D721Med (cell line): ENCODE data around the gene COL23A1.

ENCODE experiments used
- DNase-seq: peaks from one replicate; pipeline ENCODE4 v3.0.0; 2011; ENCODE audit warnings: low spot score; ENCODE audit not compliant: insufficient read length
- FAIRE-seq: peaks from 2 replicates; lab custom pipeline; 2011; peaks lifted over from hg19 to GRCh38; lab: Jason Lieb, UNC
- TF ChIP-seq, protein P1 (sequence below): IDR thresholded peaks from 2 replicates; pipeline ENCODE4 v1.5.1; 2012; ENCODE audit warnings: mild to moderate bottlenecking, control low read depth; ENCODE audit not compliant: insufficient read depth; ENCODE audit errors: missing control alignments

Gene COL23A1

GRCh38 chr5:178215280-178216002 lies 374.8 kb downstream of the COL23A1 start:
- TF ChIP-seq, protein P1, sequence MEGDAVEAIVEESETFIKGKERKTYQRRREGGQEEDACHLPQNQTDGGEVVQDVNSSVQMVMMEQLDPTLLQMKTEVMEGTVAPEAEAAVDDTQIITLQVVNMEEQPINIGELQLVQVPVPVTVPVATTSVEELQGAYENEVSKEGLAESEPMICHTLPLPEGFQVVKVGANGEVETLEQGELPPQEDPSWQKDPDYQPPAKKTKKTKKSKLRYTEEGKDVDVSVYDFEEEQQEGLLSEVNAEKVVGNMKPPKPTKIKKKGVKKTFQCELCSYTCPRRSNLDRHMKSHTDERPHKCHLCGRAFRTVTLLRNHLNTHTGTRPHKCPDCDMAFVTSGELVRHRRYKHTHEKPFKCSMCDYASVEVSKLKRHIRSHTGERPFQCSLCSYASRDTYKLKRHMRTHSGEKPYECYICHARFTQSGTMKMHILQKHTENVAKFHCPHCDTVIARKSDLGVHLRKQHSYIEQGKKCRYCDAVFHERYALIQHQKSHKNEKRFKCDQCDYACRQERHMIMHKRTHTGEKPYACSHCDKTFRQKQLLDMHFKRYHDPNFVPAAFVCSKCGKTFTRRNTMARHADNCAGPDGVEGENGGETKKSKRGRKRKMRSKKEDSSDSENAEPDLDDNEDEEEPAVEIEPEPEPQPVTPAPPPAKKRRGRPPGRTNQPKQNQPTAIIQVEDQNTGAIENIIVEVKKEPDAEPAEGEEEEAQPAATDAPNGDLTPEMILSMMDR = no peak

GRCh38 chr5:178214160-178214803 lies 375.9 kb downstream of the COL23A1 start:
- TF ChIP-seq, protein P1 = no peak
- DNase-seq (no peak), FAIRE-seq (no peak)

More at GRCh38 chr5:178215280-178216002, 374.8 kb downstream of the COL23A1 start:
- DNase-seq (no peak), FAIRE-seq (no peak)

DNA sequence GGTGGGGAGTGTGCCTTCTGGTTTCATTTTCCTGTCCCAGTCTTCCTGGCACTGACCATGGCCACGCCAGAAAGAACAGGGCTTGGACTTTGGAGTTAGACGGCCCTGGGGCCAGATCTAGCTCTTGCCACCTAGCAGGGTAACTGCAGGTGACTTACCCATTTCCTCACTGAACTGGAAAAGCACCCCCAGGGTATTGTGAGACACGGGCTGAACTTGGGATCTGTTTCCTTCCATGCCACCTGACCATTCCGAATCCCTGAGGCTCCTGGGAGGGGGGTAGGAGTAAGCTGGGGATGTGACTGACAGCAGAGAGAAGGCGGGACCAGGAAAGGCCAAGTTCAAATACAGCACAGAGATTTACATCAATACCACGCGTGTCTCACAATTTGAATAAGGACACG lies 376.4 kb downstream of the COL23A1 start:
- no peak for FAIRE-seq

GRCh38 chr5:178213003-178213461 lies 377.2 kb downstream of the COL23A1 start:
- DNase-seq (no peak), FAIRE-seq (no peak)
- TF ChIP-seq, protein P1 = no peak

More for the DNA sequence above, 376.4 kb downstream of the COL23A1 start:
- TF ChIP-seq, protein P1 = no peak
- DNase-seq = no peak

GRCh38 chr5:178212241-178213002 lies 377.8 kb downstream of the COL23A1 start:
- DNase-seq = no peak

GRCh38 chr5:178211095-178212048 lies 378.8 kb downstream of the COL23A1 start:
- DNase-seq (no peak), FAIRE-seq (no peak)
- TF ChIP-seq, protein P1 = no peak

More at GRCh38 chr5:178212241-178213002, 377.8 kb downstream of the COL23A1 start:
- TF ChIP-seq, protein P1 = no peak
- FAIRE-seq = no peak
